GM21447 (cell line): ENCODE measurements around the gene UROC1.

ENCODE experiments used
- ATAC-seq: cut with Tn5 transposase; IDR thresholded peaks from one replicate; pipeline ENCODE4 v1.9.1; 2021; ENCODE audit not compliant: unreplicated experiment

Gene UROC1

DNA sequence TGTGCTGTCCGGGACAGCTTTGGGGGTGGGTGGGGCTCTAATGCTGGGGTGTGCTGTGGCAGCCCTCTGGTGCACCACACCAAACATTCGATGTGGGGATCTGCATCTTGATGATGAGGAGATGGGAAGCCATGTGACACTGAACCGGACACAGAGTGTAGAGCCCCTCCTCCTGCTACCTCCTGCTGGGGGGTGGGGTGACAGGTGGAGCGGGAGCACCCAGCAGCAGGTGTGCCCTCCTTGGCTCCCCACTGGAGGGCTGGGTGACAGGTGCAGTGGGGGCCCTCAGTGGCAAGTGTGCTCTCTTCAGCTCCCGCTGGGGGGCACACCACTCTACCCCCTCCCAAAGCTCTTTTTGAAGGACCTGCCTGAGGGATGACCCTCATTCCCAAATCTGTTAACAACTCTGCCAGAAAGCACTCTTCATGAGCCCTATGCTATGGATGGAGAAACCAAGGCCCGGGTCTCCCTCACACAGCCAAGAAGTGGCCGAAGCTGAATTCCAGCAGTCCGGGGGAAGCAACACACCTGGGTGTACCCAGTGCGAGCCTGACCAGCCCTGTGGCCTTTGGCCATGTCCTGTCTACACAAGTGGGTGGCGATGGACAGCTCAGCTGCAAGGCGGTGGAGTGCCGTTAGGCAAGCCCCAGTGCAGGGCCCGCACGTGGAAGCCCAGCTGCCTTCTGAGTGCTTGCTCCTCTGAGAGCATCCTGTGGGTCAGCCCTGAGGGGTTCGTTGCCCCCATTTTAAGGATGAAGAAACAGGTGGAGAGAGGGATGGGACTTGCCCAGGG lies 609 bp upstream of the UROC1 start:
- ATAC-seq, result no peak

DNA sequence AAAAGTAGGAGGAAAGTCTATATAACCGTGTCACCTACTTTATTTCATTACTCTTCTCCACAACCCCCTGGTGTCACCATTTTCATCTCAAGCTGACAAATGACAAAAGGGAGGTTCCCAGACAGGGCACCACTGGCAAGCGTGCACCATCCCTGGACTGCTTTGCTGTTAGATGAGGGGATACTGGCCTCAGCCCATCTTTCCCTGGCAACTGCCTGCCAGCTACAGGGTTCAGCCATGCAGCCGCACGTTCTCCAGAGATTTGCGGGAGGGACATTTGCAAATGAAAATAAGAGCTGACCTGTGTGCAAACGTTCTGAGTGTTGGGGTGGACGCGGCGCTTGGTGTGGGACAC lies 660 bp downstream of the UROC1 start:
- ATAC-seq, result no peak

DNA sequence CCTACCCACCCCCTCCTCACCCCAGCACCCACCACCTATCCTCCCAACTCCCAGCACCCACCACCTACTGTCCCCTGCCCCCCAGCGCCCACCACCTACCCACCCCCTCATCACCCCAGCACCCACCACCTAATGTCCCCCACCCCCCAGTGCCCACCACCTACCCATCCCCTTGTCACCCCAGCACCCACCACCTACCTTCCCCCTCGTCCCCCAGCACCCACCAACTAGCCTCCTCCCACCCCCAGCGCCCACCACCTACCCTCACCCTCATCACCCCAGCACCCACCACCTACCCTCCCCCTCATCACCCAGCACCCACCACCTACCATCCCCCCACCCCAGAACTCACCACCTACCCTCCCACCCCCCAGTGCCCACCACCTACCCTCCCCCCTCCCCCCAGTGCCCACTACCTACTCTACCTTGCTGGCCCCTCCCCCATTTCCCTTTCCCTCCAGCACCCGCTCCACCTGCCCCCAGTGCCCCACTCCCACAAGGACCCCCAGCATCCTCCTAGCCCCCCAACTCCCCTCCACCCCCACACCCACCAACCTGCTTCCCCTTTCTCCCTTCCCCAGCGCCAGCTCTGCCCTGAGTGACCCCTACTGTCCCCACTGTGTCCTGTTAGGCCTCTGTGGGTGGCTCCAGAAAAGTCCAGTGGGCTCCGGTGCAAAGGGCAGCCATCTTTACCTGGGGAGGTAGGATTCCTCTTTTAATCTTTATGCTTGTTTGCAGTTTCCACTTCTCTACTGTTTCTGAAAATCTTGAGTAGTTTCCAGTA lies 1.2 kb downstream of the UROC1 start:
- ATAC-seq, result no peak

- ATAC-seq, result no peak
Measured at GRCh38 chr3:126515066-126515706, 2.4 kb downstream of the UROC1 start.

GRCh38 chr3:126514161-126514560 lies 3.4 kb downstream of the UROC1 start:
- no peak for ATAC-seq

DNA sequence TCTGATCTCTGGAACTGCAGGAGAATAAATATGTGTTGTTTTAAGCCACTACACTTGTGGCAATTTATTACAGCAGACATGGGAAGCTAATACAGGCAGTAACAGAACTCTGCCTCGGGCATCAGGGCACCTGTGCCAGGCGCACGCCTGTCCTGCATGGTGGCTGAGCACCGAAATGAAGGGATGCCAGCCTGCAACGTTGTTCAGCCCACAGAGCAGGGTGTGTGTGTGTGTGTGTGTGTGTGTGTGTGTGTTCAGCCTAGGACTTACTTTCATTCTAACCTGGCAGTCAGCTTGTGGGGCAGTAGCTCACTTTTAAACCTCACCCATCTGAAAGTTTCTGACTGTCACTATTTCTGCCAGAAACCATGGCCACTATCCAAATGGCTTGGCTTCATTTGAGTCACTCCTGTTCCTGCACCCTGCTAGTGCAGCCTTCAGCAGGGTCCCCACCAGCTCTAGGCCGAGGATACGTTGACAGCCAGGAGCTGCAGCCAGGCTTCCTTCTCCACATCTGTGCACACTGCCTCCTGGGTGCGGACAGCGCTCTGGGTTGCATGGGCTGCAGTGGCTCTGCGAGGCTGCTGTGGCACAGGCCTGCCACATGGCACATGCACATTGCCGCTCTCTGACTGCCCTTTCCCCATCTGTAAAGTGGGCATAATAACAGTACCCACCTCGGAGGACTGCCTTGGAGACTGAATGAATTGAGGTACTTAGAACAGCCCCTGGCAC lies 4.5 kb downstream of the UROC1 start:
- no peak for ATAC-seq

DNA sequence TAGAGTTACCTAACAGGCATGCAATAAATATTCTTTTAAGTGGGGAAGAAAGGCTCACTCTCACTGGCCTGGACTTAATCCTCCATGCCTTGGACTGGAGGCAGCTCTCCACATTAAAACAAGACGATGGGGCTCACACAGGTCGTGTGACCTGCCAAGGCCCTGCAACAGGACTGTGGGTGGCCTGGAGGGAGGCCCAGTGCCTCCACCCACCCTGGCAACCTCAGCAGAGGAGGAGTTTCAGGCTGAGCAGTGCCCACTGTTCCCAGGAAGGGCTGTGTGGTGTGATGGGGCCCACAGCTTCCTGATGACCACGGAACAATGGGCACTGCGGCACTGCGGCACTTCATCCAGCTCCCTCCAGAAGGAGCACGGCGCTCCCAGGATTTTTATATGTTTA lies 5.5 kb downstream of the UROC1 start:
- ATAC-seq, result no peak

DNA sequence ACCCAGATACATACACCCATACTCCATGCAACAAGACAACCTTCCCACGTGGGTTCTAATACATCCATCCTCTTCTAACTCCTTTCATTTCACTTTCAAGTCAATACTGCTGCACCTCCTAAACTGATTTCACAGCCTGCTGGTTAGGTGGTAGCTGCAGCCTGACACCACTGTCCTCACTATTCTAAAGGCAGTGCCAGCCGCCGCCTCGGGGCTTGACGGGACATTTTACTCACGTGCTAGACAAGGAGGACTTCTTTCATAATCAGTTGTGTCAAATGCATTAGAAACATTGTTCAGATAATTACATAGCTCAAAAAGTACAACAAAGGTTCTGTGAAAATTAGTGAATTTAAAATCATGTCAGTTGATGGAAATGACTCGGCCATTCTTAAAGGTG lies 6.3 kb downstream of the UROC1 start:
- no peak for ATAC-seq

GRCh38 chr3:126510308-126510910 lies 7.2 kb downstream of the UROC1 start:
- ATAC-seq, result no peak

DNA sequence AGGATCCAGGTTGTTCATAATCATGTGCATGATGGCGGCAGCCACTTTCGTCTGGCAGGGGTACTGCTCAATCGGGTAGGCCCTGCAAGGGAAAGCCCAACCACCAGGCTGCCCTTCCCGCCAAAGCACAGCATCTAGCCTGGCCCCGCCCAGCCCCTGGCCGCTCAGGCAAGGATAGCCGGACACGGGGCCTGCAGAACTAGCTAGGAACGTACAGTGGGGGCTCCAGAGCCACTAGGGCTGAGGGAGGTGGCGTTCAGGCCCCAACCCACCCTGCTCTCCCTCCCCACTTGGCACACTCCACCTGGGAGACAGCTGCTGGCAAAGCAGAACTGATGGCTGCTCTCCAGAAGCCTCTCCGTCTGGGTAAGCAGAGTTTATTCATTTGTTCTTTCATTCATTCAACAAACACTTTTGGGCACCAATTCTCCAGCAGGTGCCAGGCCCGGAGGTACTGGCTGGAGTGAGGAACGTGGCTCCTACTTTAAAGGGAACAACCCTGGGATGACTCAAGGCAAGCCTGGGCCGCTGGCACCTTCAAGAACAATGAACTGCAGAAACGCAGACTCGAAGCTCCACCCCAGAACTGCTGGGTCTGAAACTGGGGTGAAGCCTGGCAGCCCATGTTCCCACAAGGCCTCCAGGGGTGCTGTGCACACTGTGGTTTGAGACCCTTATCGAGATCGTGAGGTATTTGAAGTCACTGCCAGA lies 7.8 kb downstream of the UROC1 start:
- no peak for ATAC-seq

- no peak for ATAC-seq
Measured at GRCh38 chr3:126508564-126508964, 9.0 kb downstream of the UROC1 start.

DNA sequence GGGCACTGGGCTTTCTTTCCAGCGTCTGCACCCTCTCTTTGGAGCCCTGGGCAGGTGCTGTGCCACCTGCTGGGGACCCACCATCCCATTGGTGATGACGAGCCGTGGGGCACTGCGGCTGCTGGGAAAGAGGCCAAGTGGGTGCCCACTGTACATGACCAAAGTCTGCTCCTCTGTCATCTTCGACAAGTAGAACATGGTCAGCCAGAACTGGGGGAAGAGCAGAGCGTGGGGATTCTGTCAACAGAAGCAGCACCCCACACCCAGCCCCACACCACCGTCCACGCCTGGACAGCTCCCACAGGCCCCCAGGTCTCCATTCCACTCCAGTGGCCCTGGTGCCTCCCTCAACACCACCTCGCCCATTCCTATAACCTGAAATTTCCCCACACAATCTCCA lies 9.7 kb downstream of the UROC1 start:
- ATAC-seq, result no peak

GRCh38 chr3:126503701-126504100 lies 13.9 kb downstream of the UROC1 start:
- no peak for ATAC-seq

GRCh38 chr3:126502656-126503055 lies 14.9 kb downstream of the UROC1 start:
- ATAC-seq, result no peak

- no peak for ATAC-seq
Measured at GRCh38 chr3:126501736-126502135, 15.8 kb downstream of the UROC1 start.

DNA sequence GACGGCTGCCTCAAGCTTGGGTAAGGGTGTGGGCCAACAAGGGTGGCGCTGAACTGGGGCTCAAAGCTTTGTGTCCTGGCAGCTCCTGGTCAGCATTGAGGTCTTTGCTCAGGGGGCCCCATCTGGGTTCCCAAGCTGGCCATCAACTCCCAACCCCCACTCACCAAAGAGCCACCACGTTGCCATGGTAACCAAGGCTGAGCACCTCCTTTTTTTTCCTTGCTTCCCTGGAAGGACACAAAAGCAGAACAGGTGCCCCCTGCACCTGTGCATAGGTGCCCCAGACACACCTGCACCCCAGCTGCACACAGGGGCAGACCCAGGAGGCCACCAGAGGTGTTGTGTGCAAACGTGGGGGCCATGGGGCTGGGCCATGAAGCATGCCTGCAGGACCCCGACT lies 16.5 kb downstream of the UROC1 start:
- no peak for ATAC-seq

DNA sequence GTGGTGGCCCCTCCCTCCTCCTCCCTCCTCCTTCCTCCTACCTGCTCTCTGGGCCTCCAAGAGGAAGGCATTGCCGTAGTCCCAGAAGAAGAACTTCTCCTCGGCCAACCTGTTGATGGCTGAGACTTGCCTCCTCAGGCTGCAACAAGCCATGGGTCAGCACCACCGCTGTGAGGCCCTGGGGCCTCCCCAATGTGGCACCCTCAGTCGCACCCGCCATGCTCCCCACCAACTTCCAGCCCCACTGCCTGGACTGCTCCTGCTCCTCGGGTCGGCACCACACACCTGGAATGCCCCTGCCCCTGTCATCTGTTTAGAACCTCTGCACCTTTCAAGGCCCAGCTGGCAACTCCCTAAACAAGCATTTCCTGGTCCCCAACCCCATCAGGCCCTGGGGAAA lies 17.6 kb downstream of the UROC1 start:
- ATAC-seq, result no peak

- ATAC-seq, result no peak
Measured at GRCh38 chr3:126499401-126499800, 18.2 kb downstream of the UROC1 start.

- no peak for ATAC-seq
Measured at GRCh38 chr3:126498929-126499328, 18.6 kb downstream of the UROC1 start.

GRCh38 chr3:126498461-126498860 lies 19.1 kb downstream of the UROC1 start:
- ATAC-seq, result no peak
